Stimulated activated CD4-positive, alpha-beta T cell treated with anti-CD3 and anti-CD28 coated beads, Interleukin-4, amount 100 ng/mL, for 24 hours (primary cell): ENCODE measurements around the gene DUSP8.

Experiments used
- DNase-seq: peaks from one replicate; pipeline ENCODE4 v3.0.0-alpha.2; 2020

DUSP8 gene

GRCh38 chr11:1564535-1565172, 7.4 kb downstream of the DUSP8 start:
- no peak for DNase-seq

DNA sequence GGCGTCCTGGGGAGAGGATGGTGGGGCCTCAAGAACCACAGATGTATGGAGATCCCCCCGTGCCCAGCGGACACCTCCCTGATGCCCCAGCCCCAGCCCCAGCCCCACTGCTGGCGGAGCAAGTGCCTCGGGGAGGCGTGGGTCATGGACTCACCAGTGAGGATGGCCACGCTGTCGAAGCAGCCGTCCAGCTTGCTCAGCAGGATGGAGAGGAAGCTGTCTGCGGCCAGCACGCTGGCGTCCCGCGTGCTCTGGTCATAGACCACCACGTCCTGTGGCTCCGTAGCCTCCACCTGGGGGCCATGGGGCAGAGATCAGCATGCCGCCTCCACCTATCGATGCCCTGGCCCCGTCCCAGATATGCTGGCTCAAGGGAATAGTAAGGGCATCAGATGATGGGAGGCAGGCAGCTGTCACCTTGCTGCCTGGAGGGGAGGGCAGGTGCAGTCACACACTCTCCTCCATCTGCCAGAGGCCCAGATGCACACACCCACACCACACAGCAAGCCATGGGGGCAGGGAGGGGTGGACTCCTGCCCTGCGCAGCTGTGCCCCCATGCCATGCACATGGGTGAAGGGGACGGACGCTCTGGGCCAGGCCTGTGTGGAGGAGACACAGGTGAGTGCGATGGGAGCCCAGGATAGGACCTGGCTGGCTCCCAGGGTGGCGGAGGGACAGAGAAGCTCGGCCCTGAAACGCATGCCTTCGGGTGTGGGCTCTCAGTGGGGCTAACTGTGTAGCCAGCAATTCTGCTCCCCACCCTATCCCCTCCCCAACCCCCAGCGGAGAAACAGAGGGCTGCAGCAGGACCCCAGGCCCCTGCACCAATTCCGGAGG, 8.2 kb downstream of the DUSP8 start:
- no peak for DNase-seq

DNA sequence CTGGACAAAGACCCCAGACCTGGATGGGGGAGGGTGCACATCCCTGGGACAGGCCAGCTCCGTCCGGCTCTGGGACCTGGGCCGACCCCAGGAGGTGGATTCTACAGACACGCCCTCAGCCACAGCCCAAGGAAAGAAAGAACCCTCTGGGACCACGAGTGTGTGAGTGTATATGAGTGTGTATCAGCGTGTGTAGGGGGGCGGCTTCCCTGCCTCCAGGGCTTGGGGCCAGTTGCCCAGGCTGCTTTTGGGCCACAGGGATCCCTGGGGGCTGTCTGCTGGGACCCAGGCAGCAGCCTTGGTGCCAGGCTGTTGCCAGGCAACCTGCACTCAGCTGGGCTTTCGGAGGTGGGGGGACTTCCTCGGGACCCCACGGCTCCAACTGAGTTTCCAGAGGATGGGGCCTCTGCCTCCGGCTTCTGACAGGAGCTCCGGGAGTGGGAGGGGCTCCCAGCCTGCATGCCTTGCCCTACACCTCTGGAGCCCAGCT, 8.9 kb downstream of the DUSP8 start:
- DNase-seq, result no peak

- no peak for DNase-seq
Observed at GRCh38 chr11:1562469-1563148, 9.5 kb downstream of the DUSP8 start.

DNA sequence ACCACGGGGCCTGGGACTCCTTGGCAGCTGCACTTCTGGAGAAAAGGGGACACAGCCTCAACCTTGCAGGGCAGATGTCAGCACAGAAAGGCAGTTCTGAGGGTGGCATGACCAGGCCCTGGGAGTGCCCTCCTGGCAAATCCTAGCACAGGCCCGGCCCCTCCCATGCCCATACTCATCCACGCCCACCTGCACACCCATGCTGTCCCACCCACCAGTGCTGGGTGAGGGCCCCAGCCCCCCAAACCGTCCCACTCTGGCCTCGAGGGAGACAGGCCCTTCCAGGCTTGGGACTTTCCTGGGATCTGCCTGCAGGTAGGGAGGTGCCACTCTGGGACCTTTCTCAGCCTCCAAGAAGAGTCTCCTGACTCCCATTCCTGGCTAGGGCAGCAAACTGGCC, 10.1 kb downstream of the DUSP8 start:
- DNase-seq, result no peak

GRCh38 chr11:1561266-1561665, 10.8 kb downstream of the DUSP8 start:
- no peak for DNase-seq

DNA sequence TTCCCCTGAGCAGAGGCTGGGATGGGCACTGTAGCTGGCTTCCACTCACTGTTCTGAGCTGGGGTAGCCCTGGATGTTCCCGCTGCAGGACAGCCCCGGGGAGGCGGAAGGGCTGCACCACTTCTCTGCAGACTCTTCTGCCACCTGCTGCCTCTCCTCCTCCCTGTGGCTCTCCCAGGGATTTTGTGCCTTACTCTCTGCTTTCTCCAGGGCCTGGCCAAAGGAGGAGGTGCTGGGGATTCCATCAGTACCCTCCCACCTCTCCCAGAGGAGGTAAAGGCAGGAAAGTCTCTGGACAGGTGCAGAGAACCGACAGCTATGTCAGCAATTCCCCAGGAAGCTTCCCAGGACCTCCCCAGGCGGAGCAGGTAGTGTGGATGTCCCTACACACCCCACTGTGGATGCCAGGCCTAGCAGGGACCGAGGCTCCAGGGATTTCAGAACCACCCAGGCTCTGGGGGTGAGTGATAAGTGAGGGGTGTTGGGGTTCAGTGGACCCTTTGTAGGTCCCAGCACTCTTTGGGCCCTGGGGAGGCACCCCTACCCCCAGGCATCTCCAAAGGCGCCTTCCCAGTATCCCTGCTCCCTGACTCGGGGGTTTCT, 11.3 kb downstream of the DUSP8 start:
- DNase-seq, result no peak

DNA sequence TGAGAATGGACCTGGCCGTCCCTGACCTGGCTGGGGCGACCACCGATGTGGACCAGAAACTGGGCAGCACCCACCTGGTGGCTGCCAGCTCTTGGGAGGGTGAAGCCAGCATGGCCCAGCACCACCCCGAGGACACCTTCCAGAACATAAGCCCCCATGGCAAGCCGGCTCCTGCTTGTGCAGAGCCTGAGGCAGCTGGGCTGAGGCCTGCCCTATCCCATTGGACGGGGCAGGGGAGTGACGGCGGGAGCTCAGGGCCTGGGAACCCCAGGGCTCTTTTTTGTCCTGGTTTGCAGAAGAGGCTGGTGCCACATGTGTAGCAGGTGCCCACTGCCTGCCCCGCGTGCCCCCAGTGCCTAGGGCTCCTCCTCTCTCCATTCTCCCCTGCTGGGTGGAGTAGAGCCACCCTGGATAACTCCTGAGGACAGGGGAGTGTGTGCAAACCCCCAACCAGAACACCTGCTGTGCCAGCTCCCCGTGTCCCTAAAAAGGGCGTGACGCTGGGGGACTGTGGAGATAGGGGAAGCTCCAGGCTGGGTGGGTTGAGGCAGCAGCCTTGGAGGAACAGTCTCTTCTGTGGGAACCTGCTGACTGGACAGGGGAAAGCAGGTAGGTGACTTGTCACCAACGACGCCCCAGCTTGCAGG, 11.9 kb downstream of the DUSP8 start:
- no peak for DNase-seq

DNA sequence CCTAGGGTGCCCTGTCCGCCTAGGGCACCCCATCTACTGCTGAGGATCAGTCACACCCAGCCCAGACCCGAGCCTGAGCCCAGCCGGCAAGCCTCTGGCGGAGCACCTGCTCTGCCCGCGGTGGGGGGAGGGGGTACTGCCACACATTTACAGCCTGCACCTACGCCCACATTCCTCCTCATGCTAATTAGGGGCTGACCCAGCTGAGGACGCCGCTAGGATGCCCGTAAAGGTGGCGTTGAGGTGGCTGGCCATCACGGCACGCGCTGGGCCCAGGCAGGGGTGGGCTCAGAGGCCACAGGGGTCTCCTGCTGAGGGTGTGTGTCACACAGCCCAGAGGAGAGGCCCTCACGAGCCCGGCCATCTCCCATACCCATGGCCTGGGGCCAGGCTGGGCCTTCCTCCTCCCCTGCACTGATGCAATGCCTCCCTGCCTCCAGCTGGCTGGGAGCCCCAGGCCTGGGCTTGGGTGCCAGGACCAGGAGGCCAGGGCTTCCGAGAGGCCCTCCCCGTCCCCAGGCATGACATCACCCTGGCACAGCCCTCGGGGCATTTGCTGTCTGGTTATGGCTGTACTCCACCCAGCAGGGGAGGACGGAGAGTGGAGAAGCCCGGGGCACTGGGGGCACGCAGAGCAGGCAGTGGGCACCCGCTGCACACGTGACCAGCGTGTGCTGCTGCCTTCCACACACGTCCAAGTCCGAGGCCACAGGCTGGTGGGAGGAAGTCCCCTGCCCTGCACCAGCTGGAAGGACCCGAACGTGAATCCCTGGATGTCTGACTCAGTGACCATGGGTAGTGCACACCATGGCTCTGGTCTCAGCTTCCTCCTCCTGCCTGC, 12.7 kb downstream of the DUSP8 start:
- no peak for DNase-seq

DNA sequence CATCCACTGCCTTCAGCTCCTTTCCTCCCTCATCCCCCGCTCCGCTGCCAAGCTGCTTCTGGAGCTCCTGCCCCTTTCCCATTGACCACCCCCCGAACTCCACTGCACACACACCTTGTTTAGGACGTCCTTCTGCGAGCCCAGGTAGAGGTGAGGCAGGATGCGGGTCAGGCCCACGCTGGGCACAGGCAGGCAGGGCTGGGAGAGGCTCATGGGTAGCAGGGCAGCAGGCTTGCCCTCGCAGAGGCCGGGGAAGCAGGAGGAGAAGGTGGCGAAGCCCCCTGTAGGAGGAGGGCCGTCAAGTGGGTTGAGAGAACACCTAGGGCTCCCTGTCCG, 13.3 kb downstream of the DUSP8 start:
- no peak for DNase-seq

DNA sequence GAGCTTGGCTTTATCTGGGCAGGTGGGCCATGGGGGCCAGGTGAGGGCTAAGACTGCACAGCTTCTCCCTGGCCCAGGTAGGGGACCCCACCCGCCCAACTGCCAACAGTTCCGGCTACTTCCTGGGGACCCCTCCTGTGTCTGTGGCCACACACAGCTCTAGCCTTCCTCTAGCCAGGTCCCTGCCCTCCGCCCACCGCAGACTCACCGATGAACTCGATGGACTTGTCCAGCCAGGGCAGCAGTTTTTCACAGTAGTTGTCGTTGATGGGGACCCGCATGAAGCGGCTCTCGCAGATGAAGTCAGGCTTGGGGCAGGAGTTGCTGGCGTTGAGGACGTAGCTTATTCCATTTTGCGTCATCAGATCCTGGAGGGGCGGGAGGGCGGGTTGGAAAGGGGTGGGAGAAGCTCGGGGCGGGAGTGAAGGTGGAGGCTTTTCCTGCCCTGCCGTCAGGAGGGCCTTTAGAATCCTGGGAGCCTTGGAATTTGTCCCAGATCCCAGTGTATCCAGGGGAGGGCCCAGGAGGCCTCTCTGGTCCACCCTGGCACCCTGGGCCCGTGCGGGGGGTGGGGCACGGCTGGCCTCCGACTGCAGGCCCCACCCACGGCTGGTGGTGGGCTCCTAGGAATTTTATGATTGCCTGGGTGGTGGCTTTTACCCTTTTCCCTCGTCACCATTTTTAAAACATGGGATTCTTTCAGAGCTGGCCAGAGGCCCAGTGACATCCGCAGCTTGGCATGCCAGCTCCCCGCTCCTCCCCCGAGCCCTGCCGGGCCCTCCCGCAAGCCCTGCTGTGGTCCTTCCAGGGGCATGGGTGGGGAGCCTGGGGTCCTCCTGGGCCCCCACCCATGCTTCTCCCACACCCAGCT, 13.9 kb downstream of the DUSP8 start:
- no peak for DNase-seq

GRCh38 chr11:1557051-1557884, 14.8 kb downstream of the DUSP8 start:
- no peak for DNase-seq

GRCh38 chr11:1556278-1556902, 15.7 kb downstream of the DUSP8 start:
- no peak for DNase-seq

DNA sequence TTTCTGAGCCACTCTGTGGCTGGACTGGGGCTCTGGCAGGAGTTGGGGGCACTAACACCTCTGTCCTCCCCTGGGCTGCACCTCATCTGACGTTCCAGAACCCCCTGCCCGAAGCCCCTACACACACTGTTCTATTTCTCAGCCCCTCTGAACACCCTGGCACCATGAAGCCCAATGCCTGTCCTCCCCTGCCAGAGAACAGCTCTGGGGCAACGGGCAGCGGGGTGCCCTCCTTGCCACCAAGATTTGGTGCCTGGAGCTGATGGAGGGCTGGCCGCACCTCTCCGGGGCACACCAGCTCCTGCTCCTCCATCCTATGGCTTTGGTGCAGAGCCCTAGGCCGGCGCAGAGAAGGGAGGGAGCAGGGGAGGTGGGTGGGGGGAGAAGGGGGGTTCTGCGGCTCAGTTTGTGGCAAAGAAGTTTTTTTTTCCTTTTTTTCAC, 16.3 kb downstream of the DUSP8 start:
- no peak for DNase-seq

- no peak for DNase-seq
Observed at GRCh38 chr11:1554981-1555712, 16.9 kb downstream of the DUSP8 start.

- DNase-seq, result no peak
Observed at GRCh38 chr11:1553808-1554594, 18.1 kb downstream of the DUSP8 start.

DNA sequence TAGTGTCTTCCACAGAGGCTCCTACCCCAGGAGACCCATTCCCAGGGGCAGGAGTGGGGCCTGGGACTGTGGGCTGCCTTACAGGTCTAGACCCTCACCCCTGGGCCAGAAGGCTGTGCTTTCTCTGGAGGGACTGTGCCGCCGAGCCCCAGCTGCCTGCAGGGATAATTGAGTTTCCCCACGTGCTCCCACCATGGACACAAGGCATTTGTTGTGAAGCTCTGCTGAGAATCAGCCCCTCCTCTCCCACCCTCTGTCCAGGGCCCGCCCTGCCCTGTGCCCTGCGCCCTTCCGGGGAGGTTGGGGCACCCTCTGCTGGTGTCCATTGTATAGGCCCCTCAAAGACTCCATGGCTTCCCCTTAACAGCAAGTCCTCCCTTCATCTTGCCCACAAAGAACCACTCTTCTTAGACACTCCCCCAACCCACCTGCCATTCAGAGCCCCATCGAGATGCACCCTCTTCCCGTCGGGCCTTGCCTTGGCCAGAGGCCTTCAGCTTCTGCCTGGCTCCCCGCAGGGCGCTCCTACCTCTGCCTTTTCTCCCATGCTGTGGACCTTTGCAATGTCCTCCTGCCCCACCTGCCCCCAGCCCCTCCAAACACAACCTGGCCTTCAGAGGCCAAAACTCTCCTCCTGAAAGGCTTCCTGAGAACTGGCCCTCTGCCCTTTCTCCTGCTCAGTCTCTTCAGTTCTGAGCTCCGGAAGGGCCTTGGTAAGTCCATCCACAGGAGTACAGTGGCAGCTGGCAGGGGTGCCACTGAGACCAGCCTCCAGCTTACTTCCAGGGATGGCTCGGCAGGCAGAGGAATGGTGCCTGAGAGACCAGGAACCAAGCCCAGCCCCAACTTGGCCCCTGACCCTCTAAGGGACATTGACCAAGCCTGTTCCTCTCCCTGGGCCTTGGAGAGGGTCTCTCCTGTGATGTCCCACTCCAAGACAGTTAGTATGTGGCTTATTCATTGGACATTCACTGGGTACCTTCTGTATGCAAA, 22.4 kb downstream of the DUSP8 start:
- no peak for DNase-seq
